NCI-H774 (cell line): Measurements from ENCODE around the gene SLC6A6.

Experiments
- DNase-seq: peaks from one replicate; lab custom pipeline; 2025; lab: John Stamatoyannopoulos, UW

The SLC6A6 gene

GRCh38 chr3:14470461-14470860 lies 68.1 kb downstream of the SLC6A6 start:
- DNase-seq, result no peak

- no peak for DNase-seq
Observed at GRCh38 chr3:14471016-14471415, 68.6 kb downstream of the SLC6A6 start.

GRCh38 chr3:14471690-14472089 lies 69.3 kb downstream of the SLC6A6 start:
- DNase-seq, result no peak

GRCh38 chr3:14472471-14473351 lies 70.3 kb downstream of the SLC6A6 start:
- no peak for DNase-seq

GRCh38 chr3:14473411-14473891 lies 71.0 kb downstream of the SLC6A6 start:
- DNase-seq, result no peak

GRCh38 chr3:14474363-14475081 lies 72.1 kb downstream of the SLC6A6 start:
- DNase-seq, result no peak

- no peak for DNase-seq
Observed at GRCh38 chr3:14475621-14476020, 73.2 kb downstream of the SLC6A6 start.

- no peak for DNase-seq
Observed at GRCh38 chr3:14476583-14477265, 74.3 kb downstream of the SLC6A6 start.

- DNase-seq, result no peak
Observed at GRCh38 chr3:14477311-14477935, 75.0 kb downstream of the SLC6A6 start.

- DNase-seq, result no peak
Observed at GRCh38 chr3:14478956-14479550, 76.6 kb downstream of the SLC6A6 start.

GRCh38 chr3:14479591-14479990 lies 77.2 kb downstream of the SLC6A6 start:
- DNase-seq, result no peak

GRCh38 chr3:14480207-14481017 lies 78.0 kb downstream of the SLC6A6 start:
- DNase-seq, result no peak

- no peak for DNase-seq
Observed at GRCh38 chr3:14481018-14481645, 78.7 kb downstream of the SLC6A6 start.

GRCh38 chr3:14481646-14482036 lies 79.2 kb downstream of the SLC6A6 start:
- DNase-seq, result no peak

GRCh38 chr3:14482271-14482721 lies 79.9 kb downstream of the SLC6A6 start:
- no peak for DNase-seq

GRCh38 chr3:14483286-14483685 lies 80.9 kb downstream of the SLC6A6 start:
- DNase-seq, result no peak

- no peak for DNase-seq
Observed at GRCh38 chr3:14484741-14485140, 82.3 kb downstream of the SLC6A6 start.

GRCh38 chr3:14485981-14486380 lies 83.6 kb downstream of the SLC6A6 start:
- DNase-seq, result no peak

- DNase-seq, result no peak
Observed at GRCh38 chr3:14486460-14486859, 84.1 kb downstream of the SLC6A6 start.

GRCh38 chr3:14487086-14487485 lies 84.7 kb downstream of the SLC6A6 start:
- DNase-seq, result no peak
